Upper lobe of left lung (tissue), 6 donors: Measurements from ENCODE around the gene REEP2. TPM values are rescaled to one million over a fixed set of nuclear protein-coding genes. Genes with fewer than 3 reads are reported as not detected.

ENCODE experiments used
- ATAC-seq, 2 donors: fragments of 200-7000 bp; cut with Tn5 transposase; one replicate each; pipeline ENCODE4 v1.9.1; 2022; ENCODE audit warnings: mild to moderate bottlenecking in 2 of 2, moderate library complexity in 2 of 2; ENCODE audit not compliant: low FRiP score in 2 of 2
- DNase-seq, 2 donors: peaks; one replicate each; pipeline ENCODE4 v3.0.0-alpha.2; 2019 to 2020
- H3K27ac ChIP-seq, 4 donors: fragments of 200-600 bp; sonication (generic); one replicate each; pipeline ENCODE4 v1.5.1; 2016 to 2019
- H3K27me3 ChIP-seq, 4 donors: fragments of 200-600 bp; sonication (generic); one replicate each; pipeline ENCODE4 v1.5.1; 2017 to 2019
- H3K36me3 ChIP-seq, 4 donors: fragments of 200-600 bp; sonication (generic); one replicate each; pipeline ENCODE4 v1.5.1; 2016 to 2019
- H3K4me1 ChIP-seq, 4 donors: fragments of 200-600 bp; sonication (generic); one replicate each; pipeline ENCODE4 v1.5.1; 2018 to 2019
- H3K4me3 ChIP-seq, 4 donors: fragments of 200-600 bp; sonication (generic); one replicate each; pipeline ENCODE4 v1.5.1; 2017 to 2019; ENCODE audit warnings: mild to moderate bottlenecking in 2 of 4, moderate library complexity in 1 of 4
- H3K9me3 ChIP-seq, 4 donors: fragments of 200-600 bp; sonication (generic); one replicate each; pipeline ENCODE4 v1.5.1; 2018 to 2019
- EP300 ChIP-seq, 4 donors: sonication (generic); formaldehyde crosslinking; IDR thresholded peaks; one replicate each; pipeline ENCODE4 v1.5.1; 2017; ENCODE audit warnings: antibody characterized with exemption in 4 of 4, control low read depth in 2 of 4
- POLR2A ChIP-seq, 4 donors: fragments of 450-650 bp; IDR thresholded peaks; one replicate each; pipeline ENCODE4 v1.5.1; 2016 to 2017; ENCODE audit warnings: antibody characterized with exemption in 4 of 4, mild to moderate bottlenecking in 2 of 4
- POLR2AphosphoS5 ChIP-seq, 2 donors: sonication (generic); formaldehyde crosslinking; IDR thresholded peaks; one replicate each; pipeline ENCODE4 v1.5.1; 2017; ENCODE audit warnings: antibody characterized with exemption in 2 of 2
- WGBS, 2 donors: methylation state at CpG; one replicate each; pipeline ENCODE4 v1.1.5; 2017 to 2018; 5-methylcytosine and 5-hydroxymethylcytosine counted together
- total RNA-seq, 6 donors: library from RNA; depleted of rRNA in 4 of 6; stranded (reverse); fragments of >200 nt in 4 of 6; gene quantifications; one replicate each; pipeline versions ENCODE4 v1.1.0 to v1.2.1, GENCODE V29; 2016 to 2021
- TF ChIP-seq, protein P1 (sequence below), 6 experiments: fragments of 450-650 bp in 4 of 6; fragments of 200-600 bp in 2 of 6; sonication (generic) in 2 of 6; IDR thresholded peaks; one replicate each; pipeline ENCODE4 v1.5.1; 2016 to 2019; ENCODE audit warnings: antibody characterized with exemption in 6 of 6
- donor health status: DM: no; HTN: no; CAD: no; lungs with moderate emphysema.
- donor health status: DM: no; HTN: yes; CAD: no; lungs with severe emphysema.

The REEP2 gene
- total RNA-seq, 6 donors from 2014 or later: 0.33 to 3.2 (median 0.46) TPM; not detected in 1

GRCh38 chr5:138489683-138490061 is 50.8 kb downstream of the REEP2 start:
- WGBS, 2 donors: 66 to 80% methylated on average over 5 of the region's 5 CpGs
- TF ChIP-seq POLR2A (IDR thresholded peaks at IDR 0.05) (no peak), EP300 (IDR thresholded peaks at IDR 0.05) (no peak), POLR2AphosphoS5 (IDR thresholded peaks at IDR 0.05) (no peak)
- TF ChIP-seq, protein P1, sequence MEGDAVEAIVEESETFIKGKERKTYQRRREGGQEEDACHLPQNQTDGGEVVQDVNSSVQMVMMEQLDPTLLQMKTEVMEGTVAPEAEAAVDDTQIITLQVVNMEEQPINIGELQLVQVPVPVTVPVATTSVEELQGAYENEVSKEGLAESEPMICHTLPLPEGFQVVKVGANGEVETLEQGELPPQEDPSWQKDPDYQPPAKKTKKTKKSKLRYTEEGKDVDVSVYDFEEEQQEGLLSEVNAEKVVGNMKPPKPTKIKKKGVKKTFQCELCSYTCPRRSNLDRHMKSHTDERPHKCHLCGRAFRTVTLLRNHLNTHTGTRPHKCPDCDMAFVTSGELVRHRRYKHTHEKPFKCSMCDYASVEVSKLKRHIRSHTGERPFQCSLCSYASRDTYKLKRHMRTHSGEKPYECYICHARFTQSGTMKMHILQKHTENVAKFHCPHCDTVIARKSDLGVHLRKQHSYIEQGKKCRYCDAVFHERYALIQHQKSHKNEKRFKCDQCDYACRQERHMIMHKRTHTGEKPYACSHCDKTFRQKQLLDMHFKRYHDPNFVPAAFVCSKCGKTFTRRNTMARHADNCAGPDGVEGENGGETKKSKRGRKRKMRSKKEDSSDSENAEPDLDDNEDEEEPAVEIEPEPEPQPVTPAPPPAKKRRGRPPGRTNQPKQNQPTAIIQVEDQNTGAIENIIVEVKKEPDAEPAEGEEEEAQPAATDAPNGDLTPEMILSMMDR (IDR thresholded peaks at IDR 0.05): no peak
- Histone ChIP-seq H3K27me3 (no peaks in the 10 kb centered on the region), H3K27ac (no peak overlapping the region), H3K4me3 (no peak overlapping the region), H3K4me1 (peaks cover 14 to 20% (median 17%) of the 10 kb centered on the region in 4 donors), H3K36me3 (no peaks in the 10 kb centered on the region), H3K9me3 (no peaks in the 10 kb centered on the region)
- ATAC-seq (no peak), DNase-seq (no peak)

DNA sequence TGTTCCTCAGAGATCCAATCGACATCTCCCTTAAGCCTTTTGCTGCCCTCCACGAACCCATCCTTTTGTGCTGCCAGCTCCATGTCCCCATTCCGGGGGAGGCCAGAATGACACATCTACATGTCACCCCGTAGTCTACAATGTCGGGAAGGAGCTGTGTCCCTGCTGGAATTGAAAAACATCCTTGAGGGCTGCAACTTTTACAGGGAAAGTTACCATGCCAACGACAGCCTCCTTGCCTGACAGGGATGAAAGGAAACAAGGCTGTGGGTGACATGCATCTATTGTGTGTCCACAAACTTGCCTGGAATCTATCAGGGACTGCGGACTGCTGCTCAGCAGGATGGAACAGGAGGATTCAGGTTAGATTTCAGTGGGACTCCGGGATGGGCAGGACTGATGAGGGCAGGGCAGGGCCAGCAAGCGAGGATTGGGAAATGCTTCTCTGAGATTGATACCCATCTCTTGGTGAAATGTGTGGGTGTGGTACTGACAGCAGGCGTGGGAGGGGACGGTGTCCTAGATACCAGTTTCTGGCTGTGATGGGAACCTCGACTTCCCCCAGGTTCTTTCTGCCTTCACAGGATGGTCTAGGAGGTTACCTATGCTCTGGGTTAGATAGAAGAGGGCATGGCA is 51.9 kb downstream of the REEP2 start:
- H3K27ac ChIP-seq: no peak overlapping the region
- no peaks in the 10 kb centered on the region for H3K27me3 ChIP-seq
- no peak overlapping the region for H3K4me3 ChIP-seq
- H3K9me3 ChIP-seq: no peaks in the 10 kb centered on the region
- DNase-seq (no peak), ATAC-seq (no peak)
- H3K36me3 ChIP-seq: no peaks in the 10 kb centered on the region
- TF ChIP-seq, protein P1 (IDR thresholded peaks at IDR 0.05): no peak
- TF ChIP-seq POLR2A (IDR thresholded peaks at IDR 0.05) (no peak), EP300 (IDR thresholded peaks at IDR 0.05) (no peak), POLR2AphosphoS5 (IDR thresholded peaks at IDR 0.05) (no peak)
- 83 to 86% methylated on average over 12 of the region's 12 CpGs for WGBS, 2 donors
- H3K4me1 ChIP-seq: peaks cover 14 to 20% (median 17%) of the 10 kb centered on the region in 4 donors

DNA sequence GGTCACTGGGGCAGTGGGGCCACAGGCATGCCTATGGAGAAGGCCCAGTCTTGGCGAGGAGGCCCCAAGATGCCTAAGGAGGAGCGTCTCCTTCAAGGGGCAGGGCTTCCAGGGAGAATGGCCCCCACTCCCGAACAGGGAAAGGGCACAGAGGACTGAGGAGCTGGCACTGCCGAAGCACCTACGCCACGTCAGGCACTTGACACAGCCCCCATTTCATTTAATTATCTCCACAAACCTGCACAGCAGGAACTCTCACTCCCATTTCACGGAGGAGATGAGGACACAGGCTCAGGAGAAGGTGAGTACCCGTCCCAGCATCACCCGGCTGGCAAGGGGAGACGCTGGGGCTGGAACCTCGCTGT is 52.4 kb downstream of the REEP2 start:
- Histone ChIP-seq H3K27me3 (no peaks in the 10 kb centered on the region), H3K27ac (no peak overlapping the region), H3K9me3 (no peaks in the 10 kb centered on the region), H3K4me1 (peaks cover 14 to 20% (median 17%) of the 10 kb centered on the region in 4 donors), H3K4me3 (peak overlapping the region; percentile 43 to 72 (median 63)), H3K36me3 (no peaks in the 10 kb centered on the region)
- 42 to 56% methylated on average over 11 of the region's 11 CpGs for WGBS, 2 donors
- ATAC-seq: no peak
- TF ChIP-seq POLR2A (IDR thresholded peaks at IDR 0.05): no peak
- TF ChIP-seq POLR2AphosphoS5 (IDR thresholded peaks at IDR 0.05): no peak
- TF ChIP-seq, protein P1 (IDR thresholded peaks at IDR 0.05): no peak
- TF ChIP-seq EP300 (IDR thresholded peaks at IDR 0.05): no peak
- DNase-seq: no peak

- H3K9me3 ChIP-seq: no peaks in the 10 kb centered on the region
- no peaks in the 10 kb centered on the region for H3K27me3 ChIP-seq
- peak; percentile 96 to 97 for ATAC-seq
- peak overlapping the region in 3 of 4 donors; percentile 26 to 68 (median 32) for H3K27ac ChIP-seq
- peak; percentile 42 to 56 for TF ChIP-seq POLR2AphosphoS5 (IDR thresholded peaks at IDR 0.05)
- TF ChIP-seq, protein P1 (IDR thresholded peaks at IDR 0.05): no peak
- no peaks in the 10 kb centered on the region for H3K36me3 ChIP-seq
- peak overlapping the region; percentile 43 to 72 (median 63) for H3K4me3 ChIP-seq
- 4 to 7% methylated on average over 8 to 33 of the region's 93 CpGs for WGBS, 2 donors
- DNase-seq: peak; percentile 92 to 98
- H3K4me1 ChIP-seq: peaks cover 14 to 20% (median 17%) of the 10 kb centered on the region in 4 donors
Measured at GRCh38 chr5:138491669-138492559, 53.1 kb downstream of the REEP2 start.
